Measurements from ENCODE around the gene KRTAP29-1.
"Not testable (repeated sequence)": the region's sequence is repeated elsewhere in the genome, so short reads cannot be mapped to it uniquely, and the experiment has no call there.

KRTAP29-1 gene

DNA sequence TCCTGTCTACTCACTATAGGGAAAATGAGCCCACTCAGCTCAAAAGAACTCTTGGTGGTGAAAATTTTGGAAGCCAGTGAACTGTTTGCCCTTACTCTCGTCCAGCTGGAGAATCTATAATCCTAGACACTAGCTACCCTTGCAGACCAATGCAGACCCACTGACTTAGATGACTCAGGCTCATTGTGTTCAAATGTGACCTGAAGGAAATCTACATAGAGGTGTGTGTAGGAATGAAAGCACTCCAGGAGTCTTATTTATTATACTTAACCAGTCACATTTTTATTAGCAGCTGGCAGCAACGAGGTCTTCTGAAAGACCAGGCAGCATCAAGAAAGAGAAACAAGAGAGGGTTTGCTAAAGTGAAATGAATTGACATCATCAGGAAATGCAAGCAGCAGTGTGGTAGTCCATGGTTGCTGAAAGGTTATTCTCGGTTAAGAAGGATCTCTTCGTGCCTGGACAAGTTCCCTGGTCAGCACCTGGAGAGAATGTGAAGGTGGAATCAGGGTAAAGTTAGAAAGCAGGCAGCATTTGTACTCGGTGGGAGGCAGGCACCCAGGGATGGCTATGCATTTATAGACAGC lies 1.4 kb downstream of the KRTAP29-1 start:
- no peak for DNase-seq (ENCODE audit: low read depth in 2 of 3, low spot score in 1 of 3)

DNA sequence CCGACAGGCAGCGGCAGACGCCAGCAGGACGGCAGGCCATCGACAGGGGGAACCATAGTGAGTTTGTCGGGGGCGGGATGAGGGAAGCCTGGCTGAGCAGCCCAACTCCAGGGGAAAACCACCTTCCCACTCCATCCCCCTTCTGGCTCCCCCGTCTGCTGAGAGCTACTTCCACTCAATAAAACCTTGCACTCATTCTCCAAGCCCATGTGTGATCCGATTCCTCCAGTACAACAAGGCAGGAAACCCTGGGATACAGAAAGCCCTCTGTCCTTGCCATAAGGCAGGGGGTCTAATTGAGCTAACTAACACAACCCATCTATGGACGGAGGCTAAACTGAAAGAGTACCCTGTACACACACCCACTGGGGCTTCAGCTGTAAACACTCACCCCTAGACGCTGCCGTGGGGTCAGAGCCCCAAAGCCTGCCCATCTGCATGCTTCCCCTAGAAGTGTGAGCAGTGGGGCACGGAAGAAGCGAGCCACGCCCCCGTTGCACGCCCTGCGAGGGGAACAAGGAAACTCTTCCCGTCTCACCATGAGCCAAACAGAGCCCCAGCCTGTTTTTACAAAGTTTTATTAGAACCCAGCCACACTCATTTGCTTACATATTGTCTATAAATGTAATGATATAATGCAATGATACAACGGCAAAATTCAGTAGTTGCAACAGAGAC lies 4.1 kb downstream of the KRTAP29-1 start:
- no peak for DNase-seq (ENCODE audit: low read depth in 2 of 3, low spot score in 1 of 3)

DNA sequence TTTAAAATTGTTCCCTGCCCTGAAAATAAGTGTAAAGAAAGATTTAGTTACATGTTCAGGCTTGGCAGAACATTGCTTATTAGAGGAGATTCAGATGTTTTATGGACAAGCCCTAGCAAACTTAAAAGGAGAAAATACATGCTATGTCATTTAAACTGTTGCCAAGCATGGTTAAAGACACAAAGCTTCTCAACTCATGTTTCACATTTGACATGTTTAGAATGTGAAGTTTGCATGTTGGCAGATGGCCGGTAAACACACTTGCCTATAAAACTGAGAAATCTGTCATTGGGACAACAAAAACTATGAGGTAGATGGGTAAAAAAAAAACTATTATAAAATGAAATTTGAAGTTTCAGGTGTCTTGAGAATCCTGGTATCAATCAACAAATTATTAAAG lies 5.8 kb downstream of the KRTAP29-1 start:
- DNase-seq (ENCODE audit: low read depth in 2 of 3, low spot score in 1 of 3) = no peak

DNA sequence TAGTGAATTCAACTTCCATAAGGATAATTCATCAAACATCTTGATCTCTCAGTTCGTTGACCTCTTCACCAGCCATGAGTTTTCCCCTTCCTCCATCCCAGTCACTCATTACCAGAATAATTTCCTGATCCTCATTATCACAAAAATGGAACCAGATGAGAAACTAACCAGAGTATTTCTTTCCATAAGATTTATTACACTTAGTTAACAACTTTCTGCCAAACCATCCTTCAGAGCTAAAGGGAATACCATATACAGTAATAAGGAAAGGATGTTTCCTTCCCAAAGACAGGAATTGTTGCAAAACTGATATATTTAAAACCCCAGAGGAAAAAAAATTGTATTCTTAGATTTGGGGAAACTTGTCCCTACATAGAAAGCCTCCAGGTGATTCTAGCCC lies 8.6 kb downstream of the KRTAP29-1 start:
- no peak for DNase-seq (ENCODE audit: low read depth in 2 of 3, low spot score in 1 of 3)

DNA sequence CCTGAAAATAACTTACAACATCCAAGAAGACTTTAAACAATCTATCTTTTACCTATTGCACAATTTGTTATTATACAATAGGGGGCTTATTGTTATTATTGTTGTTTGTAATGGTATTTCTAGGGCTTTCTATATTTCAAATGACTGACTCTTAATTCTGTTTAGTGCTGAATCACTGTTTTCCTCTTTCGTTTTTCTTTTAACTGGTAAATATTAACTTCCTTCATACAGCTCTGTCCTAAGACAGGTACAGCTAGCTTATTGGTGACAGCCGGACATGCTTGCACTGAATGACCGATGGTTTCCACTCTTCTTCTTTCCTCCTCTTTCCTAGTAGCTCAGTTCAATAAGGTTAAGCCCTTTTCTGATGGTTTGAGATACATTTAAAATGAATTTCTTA lies 15.6 kb downstream of the KRTAP29-1 start:
- no peak for DNase-seq (ENCODE audit: low read depth in 2 of 3, low spot score in 1 of 3)

DNA sequence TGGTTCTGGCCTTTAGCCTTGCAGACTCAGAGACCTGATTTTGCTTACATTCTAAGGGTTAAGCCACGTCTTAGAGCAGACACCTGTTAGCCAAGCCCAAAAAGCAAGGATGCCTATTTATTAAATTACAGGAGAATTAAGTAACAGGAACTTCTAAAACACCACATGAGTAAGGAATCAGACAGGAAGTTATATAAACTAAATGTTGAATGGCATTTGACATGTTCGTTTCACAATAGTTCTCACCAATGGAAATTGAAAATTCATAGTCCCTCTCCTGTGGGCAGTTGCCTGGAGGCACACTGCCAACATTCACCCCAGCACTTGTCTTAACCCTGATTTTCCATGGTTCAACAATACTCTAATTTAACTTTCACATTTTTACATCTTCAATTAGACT lies 18.1 kb downstream of the KRTAP29-1 start:
- DNase-seq (ENCODE audit: low read depth in 2 of 3, low spot score in 1 of 3) = no peak

DNA sequence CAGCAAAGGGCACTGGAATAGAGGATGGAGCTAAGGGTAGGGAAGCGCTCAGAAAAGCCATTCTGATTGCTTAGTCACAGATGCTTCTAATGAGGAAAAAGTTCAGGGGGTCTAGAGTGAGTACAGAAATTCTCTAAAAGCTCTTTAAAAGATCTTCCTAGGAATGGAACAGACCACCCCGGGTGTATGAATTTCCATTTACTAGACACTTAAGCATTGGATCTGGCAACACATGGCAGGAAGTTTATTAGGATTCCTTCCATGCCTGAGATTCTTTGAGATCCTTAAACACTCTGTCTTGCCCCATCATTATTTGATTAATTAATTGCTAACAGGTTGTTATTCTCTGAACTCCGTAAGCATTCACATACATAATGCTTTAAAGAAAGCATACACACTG lies 18.6 kb downstream of the KRTAP29-1 start:
- no peak for DNase-seq (ENCODE audit: low read depth in 2 of 3, low spot score in 1 of 3)

DNA sequence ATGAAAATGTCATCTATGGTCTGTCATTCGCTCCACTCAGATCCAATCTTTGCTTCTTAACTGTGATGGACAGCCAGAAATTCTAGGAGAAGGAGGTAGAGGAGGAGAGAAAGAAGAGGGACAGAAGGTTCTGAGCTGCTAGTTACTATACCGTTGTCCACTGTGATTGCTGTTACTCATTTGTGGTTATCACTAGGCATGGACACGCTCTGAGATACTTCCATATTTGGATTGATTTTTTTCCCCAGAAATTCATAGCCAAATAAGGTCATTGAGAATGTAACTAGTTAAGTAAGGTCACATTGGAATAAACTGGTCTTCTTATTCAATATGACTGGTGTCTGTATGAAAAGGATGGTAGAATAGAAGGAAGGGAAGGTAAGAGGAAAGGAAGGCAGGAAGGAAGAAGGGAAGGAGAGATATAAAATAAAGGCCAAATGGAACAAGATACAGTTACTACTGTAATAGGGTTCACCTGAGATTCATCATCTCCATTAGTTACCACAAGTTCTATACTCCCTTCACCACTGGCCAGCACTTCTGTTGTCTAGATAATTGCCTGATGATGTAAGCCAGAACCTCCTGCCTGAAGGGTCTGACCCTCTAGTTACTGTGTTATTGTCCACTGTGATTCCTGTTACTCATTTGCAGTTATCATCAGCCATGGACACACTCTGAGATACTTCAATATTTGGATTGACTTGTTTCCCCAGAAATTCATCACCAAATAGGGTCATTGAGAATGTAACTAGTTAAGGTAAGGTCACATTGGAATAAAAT lies 24.3 kb downstream of the KRTAP29-1 start:
- DNase-seq (ENCODE audit: low read depth in 2 of 3, low spot score in 1 of 3) = no peak

DNA sequence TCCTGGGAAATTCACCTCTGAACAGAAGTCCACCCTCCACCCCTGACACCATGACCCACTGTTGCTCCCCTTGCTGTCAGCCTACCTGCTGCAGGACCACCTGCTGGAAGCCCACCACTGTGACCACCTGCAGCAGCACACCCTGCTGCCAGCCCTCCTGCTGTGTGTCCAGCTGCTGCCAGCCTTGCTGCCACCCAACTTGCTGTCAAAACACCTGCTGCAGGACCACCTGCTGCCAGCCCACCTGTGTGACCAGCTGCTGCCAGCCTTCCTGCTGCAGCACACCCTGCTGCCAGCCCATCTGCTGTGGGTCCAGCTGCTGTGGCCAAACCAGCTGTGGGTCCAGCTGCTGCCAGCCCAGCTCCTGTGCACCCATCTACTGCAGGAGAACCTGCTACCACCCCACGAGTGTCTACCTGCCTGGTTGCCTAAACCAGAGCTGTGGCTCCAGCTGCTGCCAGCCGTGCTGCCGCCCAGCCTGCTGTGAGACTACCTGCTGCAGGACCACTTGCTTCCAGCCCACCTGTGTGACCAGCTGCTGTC lies 26.9 kb downstream of the KRTAP29-1 start, which contains the start of gene KRTAP9-7:
KRTAP9-7 (plus strand) TSS at position 51 of the 543 bp plus-strand sequence; CDS start at position 51, 0 bp downstream.
- DNase-seq (ENCODE audit: low read depth in 2 of 3, low spot score in 1 of 3) = not testable (repeated sequence)

DNA sequence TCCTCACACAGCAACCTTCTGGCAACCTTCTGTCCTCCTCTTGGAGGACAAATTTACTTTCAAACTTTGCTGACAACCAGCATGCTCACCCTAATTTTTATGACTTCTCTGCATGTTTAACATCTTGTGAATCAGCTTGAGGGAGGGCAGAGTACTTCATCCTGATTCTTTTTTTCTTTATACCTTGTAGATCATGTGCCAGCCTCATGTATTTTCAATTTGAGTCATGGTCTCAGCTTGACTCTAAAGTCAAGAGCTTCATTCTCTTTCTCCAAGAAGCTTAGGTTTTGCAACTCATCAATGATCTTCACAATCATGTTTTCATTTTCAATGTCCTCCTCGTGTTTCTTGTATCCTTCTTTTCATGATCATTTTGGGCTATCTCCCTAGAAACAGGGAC lies 30.8 kb downstream of the KRTAP29-1 start:
- no peak for DNase-seq (ENCODE audit: low read depth in 2 of 3, low spot score in 1 of 3)

DNA sequence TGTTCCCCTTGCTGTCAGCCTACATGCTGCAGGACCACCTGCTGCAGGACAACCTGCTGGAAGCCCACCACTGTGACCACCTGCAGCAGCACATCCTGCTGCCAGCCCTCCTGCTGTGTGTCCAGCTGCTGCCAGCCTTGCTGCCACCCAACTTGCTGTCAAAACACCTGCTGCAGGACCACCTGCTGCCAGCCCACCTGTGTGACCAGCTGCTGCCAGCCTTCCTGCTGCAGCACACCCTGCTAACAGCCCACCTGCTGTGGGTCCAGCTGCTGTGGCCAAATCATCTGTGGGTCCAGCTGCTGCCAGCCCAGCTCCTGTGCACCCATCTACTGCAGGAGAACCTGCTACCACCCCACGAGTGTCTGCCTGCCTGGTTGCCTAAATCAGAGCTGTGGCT lies 31.3 kb downstream of the KRTAP29-1 start:
- not testable (repeated sequence) for DNase-seq (ENCODE audit: low read depth in 2 of 3, low spot score in 1 of 3)

DNA sequence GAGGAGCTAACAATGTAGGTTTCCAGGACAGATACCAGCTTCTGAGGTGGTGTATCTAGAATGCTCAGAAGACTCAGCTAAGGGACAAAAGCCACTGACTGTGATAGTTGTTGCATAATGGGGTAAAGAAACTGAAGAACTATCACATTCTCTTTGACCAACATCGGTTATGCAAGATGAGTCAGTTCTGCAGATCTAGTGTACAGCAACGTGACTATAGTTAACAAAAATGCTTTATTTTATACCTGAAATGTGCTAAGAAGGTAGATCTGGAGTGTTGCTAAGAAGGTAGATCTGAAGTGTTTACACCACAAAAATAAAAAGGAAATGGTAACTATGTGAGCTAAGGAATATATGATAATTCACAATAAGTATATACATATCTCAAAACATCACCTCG lies 34.9 kb downstream of the KRTAP29-1 start:
- DNase-seq (ENCODE audit: low read depth in 2 of 3, low spot score in 1 of 3) = no peak

DNA sequence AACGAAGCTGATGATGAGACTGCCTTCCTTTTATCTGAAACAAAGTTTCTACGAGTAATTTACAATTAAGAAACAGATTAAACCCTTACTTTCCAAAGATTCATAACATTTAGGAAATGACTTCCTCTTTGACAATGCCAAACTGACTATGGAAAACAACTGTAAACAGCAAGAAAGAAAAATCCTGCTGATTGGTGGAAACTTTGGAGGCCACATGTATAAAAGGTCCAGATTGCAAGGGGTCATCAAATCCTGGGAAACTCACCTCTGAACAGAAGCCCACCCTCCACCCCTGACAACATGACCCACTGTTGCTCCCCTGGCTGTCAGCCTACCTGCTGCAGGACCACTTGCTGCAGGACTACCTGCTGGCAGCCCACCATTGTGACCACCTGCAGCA lies 37.6 kb downstream of the KRTAP29-1 start, which contains the start of gene KRTAP9-6:
KRTAP9-6 (plus strand) TSS at position 301 of the 400 bp plus-strand sequence; CDS start at position 301, 0 bp downstream.
- DNase-seq (ENCODE audit: low read depth in 2 of 3, low spot score in 1 of 3) = no peak

DNA sequence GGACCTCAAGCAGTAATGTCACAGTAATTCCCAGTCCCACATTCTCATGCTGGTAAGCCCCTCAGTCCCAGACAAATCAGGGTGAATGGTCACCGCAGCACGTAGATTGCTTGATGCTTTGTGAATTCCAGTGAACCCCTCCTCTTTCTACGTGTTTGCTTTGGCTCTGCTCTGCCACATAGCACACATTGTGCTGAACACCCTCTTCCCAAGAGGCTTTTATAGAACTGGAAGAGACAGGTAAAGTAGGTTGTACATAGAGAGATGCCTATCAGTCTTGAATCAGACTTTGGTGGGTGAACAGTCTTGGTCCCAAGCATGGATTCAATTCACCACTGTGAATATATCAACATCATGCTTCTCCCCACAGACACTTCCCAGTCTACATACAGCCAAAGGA lies 38.1 kb downstream of the KRTAP29-1 start:
- no peak for DNase-seq (ENCODE audit: low read depth in 2 of 3, low spot score in 1 of 3)

DNA sequence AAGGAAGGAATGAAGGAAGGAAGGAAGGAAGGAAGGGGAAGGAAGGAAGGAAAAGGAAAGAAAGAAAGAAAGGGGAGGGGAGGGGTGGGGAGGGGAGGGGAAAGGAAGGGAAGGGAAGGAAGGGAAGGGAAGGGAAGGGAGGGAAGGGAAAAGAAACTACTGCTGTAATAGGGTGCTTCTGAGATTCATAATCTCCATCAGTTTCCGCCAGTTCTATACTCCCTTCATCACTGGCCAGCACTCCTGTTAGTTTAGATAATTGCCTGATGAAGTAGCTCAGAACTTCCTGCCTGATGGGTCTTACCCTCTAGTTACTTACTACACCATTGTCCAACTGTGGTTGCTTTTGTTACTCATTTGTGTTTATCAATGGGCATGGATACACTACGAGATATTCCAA lies 39.4 kb downstream of the KRTAP29-1 start:
- DNase-seq (ENCODE audit: low read depth in 2 of 3, low spot score in 1 of 3) = no peak

DNA sequence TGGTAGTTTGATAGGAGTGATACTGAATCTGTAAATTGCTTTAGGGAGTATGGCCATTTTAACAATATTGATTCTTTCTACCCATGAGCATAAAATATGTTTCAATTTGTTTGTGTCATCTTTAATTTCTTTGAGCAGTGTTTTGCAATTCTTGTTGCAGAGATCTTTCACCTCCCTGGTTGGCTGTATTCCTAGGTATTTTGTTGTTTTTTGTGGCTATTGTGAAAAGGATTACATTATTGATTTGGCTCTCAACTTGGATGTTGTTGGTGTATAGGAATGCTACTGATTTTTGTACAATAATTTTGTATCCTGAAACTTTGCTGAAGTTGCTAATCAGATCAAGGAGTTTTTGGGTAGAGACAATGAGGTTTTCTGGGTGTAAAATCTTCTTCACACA lies 44.2 kb downstream of the KRTAP29-1 start:
- no peak for DNase-seq (ENCODE audit: low read depth in 2 of 3, low spot score in 1 of 3)

DNA sequence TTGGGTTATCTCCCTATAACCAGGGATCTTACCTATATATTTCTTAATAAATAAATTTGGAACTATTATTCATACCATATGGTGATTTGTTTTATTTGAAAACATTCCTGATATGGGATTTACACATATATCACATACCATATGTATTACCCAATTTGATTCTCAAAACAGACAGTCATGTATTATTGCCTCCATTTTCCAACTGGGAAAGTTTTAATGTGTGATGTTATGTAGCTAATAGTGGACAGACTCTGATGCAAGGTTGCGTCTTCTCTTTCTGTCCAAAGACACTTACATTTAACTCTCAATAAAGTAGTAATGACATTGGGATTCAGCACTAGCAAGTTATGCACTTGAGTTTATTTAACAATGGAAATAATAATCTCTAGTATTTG lies 46.4 kb downstream of the KRTAP29-1 start:
- no peak for DNase-seq (ENCODE audit: low read depth in 2 of 3, low spot score in 1 of 3)

DNA sequence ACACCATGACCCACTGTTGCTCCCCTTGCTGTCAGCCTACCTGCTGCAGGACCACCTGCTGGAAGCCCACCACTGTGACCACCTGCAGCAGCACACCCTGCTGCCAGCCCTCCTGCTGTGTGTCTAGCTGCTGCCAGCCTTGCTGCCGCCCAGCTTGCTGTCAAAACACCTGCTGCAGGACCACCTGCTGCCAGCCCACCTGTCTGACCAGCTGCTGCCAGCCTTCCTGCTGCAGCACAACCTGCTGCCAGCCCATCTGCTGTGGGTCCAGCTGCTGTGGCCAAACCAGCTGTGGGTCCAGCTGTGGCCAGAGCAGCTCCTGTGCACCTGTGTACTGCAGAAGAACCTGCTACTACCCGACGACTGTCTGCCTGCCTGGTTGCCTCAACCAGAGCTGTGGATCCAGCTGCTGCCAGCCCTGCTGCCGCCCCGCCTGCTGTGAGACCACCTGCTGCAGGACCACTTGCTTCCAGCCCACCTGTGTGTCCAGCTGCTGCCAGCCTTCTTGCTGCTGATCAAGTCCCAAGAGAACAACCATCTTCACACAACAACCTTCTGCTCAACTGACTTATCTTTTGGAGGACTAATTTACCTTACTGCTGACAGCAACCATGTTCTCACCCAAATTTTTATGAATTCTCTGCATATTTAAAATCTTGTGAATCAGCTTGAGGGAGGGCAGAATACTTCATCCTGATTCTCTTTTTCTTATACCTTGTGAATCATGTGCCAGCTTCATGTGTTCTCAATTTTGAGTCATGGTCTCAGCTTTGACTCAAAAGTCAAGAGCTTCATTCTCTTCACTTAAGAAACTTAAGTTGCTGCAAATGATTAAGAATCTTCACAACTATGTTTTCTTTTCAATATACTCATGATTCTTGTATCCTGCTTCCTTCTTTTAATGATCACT lies 47.0 kb downstream of the KRTAP29-1 start, which contains the start of gene KRTAP9-9:
KRTAP9-9 (plus strand) TSS at position 4 of the 910 bp plus-strand sequence.
- DNase-seq (ENCODE audit: low read depth in 2 of 3, low spot score in 1 of 3) = not testable (repeated sequence)

DNA sequence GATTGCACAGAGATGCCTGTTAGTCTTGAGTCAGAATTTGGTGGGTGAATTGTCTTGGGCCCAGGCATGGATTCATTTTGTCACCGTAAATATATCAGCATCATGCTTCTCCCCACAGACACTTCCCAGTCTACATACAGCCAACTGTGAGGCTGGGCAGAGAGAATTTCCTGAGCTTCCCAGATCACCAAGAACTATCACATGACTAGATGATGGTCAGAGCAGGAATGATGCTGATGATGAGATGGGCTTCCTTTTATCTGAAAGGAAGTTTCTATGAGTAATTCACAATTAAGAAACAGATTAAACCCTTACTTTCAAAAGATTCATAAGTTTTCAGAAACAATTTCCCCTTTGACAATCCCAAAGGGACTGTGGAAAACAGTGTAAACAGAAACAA lies 47.8 kb downstream of the KRTAP29-1 start:
- no peak for DNase-seq (ENCODE audit: low read depth in 2 of 3, low spot score in 1 of 3)

Measured in stimulated activated CD4-positive, alpha-beta T cell treated with anti-CD3 and anti-CD28 coated beads, Interleukin-12 subunit alpha, Interleukin-12 subunit beta, amount 100 ng/mL, for 48 hours (primary cell).